Measurements from ENCODE around the gene KDM2B.

DNA sequence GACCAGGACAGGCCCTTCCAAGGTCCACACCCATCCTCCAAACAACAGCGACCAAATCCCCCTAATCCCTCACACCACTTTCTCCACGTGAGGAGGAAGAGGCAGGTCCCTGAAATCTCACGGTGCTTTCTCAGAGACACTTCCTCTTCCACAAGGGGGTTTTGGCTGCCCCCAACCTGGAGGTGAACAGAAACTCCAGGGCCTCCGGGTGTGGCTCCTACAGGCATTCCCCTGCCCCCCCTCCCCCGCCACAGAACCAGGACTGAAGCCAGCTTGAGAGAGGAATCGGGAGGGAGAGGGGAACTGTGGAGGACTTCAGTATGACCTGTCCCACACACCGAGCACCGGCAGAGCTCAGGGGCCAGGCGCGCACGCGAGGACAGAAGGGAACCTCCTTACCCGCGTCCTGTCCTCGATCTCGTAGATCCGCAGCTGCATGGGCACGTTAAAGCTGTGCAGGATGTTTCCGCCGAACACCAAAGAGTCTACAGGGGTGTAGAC, 60.2 kb downstream of the KDM2B start:
- TF ChIP-seq, protein P1, sequence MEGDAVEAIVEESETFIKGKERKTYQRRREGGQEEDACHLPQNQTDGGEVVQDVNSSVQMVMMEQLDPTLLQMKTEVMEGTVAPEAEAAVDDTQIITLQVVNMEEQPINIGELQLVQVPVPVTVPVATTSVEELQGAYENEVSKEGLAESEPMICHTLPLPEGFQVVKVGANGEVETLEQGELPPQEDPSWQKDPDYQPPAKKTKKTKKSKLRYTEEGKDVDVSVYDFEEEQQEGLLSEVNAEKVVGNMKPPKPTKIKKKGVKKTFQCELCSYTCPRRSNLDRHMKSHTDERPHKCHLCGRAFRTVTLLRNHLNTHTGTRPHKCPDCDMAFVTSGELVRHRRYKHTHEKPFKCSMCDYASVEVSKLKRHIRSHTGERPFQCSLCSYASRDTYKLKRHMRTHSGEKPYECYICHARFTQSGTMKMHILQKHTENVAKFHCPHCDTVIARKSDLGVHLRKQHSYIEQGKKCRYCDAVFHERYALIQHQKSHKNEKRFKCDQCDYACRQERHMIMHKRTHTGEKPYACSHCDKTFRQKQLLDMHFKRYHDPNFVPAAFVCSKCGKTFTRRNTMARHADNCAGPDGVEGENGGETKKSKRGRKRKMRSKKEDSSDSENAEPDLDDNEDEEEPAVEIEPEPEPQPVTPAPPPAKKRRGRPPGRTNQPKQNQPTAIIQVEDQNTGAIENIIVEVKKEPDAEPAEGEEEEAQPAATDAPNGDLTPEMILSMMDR (IDR thresholded peaks at IDR 0.05; ENCODE audit: low read depth, low read length), result no peak
- no peak for TF ChIP-seq POLR2A (IDR thresholded peaks at IDR 0.05; ENCODE audit: extremely low read depth, insufficient read length)

Data from NB4 (cell line).